Stimulated activated memory B cell treated with anti-CD40 and anti-IgM and Interleukin-4, amounts not matched to agents 10 μg/mL and 1 μg/mL and 100 μg/mL, for 72 hours (primary cell): ENCODE results near the gene ASPN.

ENCODE experiments used
- ATAC-seq: fragments of 150-1000 bp; cut with Tn5 transposase; 2 replicates; pipeline ENCODE4 v1.10.0; 2021
- H3K27ac Mint-ChIP-seq: one replicate; pipeline ENCODE4 v1.8.0; 2022; ENCODE audit warnings: mild to moderate bottlenecking, mixed read lengths
- H3K27me3 Mint-ChIP-seq: one replicate; pipeline ENCODE4 v1.8.0; 2022; ENCODE audit warnings: mixed read lengths
- H3K36me3 Mint-ChIP-seq: one replicate; pipeline ENCODE4 v1.8.0; 2022; ENCODE audit warnings: mixed read lengths
- H3K4me1 Mint-ChIP-seq: one replicate; pipeline ENCODE4 v1.8.0; 2022; ENCODE audit warnings: mixed read lengths
- H3K4me3 Mint-ChIP-seq: one replicate; pipeline ENCODE4 v1.8.0; 2022; ENCODE audit warnings: mild to moderate bottlenecking, moderate library complexity, mixed read lengths
- H3K9me3 Mint-ChIP-seq: one replicate; pipeline ENCODE4 v1.8.0; 2022; ENCODE audit warnings: mixed read lengths

Gene ASPN

GRCh38 chr9:92492781-92493401 lies 10.6 kb upstream of the ASPN start:
- Mint-ChIP-seq H3K4me1 (no peaks in the 10 kb centered on the region), H3K9me3 (no peaks in the 10 kb centered on the region), H3K27ac (no peak overlapping the region), H3K4me3 (no peak overlapping the region), H3K27me3 (no peaks in the 10 kb centered on the region), H3K36me3 (no peaks in the 10 kb centered on the region)
- no peak for ATAC-seq

GRCh38 chr9:92488681-92489550 lies 6.6 kb upstream of the ASPN start:
- Mint-ChIP-seq H3K27ac (no peak overlapping the region), H3K4me1 (no peaks in the 10 kb centered on the region), H3K4me3 (no peak overlapping the region), H3K36me3 (no peaks in the 10 kb centered on the region), H3K27me3 (no peaks in the 10 kb centered on the region), H3K9me3 (no peaks in the 10 kb centered on the region)
- no peak for ATAC-seq

GRCh38 chr9:92486371-92486770 lies 4.1 kb upstream of the ASPN start:
- Mint-ChIP-seq H3K4me3 (no peak overlapping the region), H3K36me3 (no peaks in the 10 kb centered on the region), H3K27ac (no peak overlapping the region), H3K4me1 (peaks cover 2% of the 10 kb centered on the region), H3K27me3 (no peaks in the 10 kb centered on the region), H3K9me3 (no peaks in the 10 kb centered on the region)
- ATAC-seq: no peak

- H3K27me3 Mint-ChIP-seq: no peaks in the 10 kb centered on the region
- H3K4me1 Mint-ChIP-seq: peaks cover 8% of the 10 kb centered on the region
- no peak for ATAC-seq
- H3K27ac Mint-ChIP-seq: no peak overlapping the region
- H3K36me3 Mint-ChIP-seq: no peaks in the 10 kb centered on the region
- H3K4me3 Mint-ChIP-seq: no peak overlapping the region
- no peaks in the 10 kb centered on the region for H3K9me3 Mint-ChIP-seq
Measured at GRCh38 chr9:92484563-92484962, 2.3 kb upstream of the ASPN start.

GRCh38 chr9:92483627-92484545 lies 1.6 kb upstream of the ASPN start:
- ATAC-seq: no peak
- Mint-ChIP-seq H3K9me3 (no peaks in the 10 kb centered on the region), H3K36me3 (no peaks in the 10 kb centered on the region), H3K27ac (no peak overlapping the region), H3K4me1 (peaks cover 8% of the 10 kb centered on the region), H3K4me3 (no peak overlapping the region), H3K27me3 (no peaks in the 10 kb centered on the region)

GRCh38 chr9:92482805-92483204 lies 499 bp upstream of the ASPN start:
- H3K9me3 Mint-ChIP-seq: no peaks in the 10 kb centered on the region
- no peaks in the 10 kb centered on the region for H3K27me3 Mint-ChIP-seq
- H3K27ac Mint-ChIP-seq: no peak overlapping the region
- no peak for ATAC-seq
- peaks cover 8% of the 10 kb centered on the region for H3K4me1 Mint-ChIP-seq
- H3K36me3 Mint-ChIP-seq: no peaks in the 10 kb centered on the region
- no peak overlapping the region for H3K4me3 Mint-ChIP-seq

GRCh38 chr9:92480986-92481633 lies 1.2 kb downstream of the ASPN start:
- Mint-ChIP-seq H3K4me1 (peaks cover 13% of the 10 kb centered on the region), H3K36me3 (no peaks in the 10 kb centered on the region), H3K9me3 (no peaks in the 10 kb centered on the region), H3K4me3 (no peak overlapping the region), H3K27me3 (no peaks in the 10 kb centered on the region), H3K27ac (no peak overlapping the region)
- no peak for ATAC-seq

GRCh38 chr9:92480291-92480771 lies 2.0 kb downstream of the ASPN start:
- Mint-ChIP-seq H3K4me3 (no peak overlapping the region), H3K36me3 (no peaks in the 10 kb centered on the region), H3K27ac (no peak overlapping the region), H3K9me3 (no peaks in the 10 kb centered on the region), H3K4me1 (peaks cover 13% of the 10 kb centered on the region), H3K27me3 (no peaks in the 10 kb centered on the region)
- ATAC-seq: no peak

- H3K4me1 Mint-ChIP-seq: peaks cover 13% of the 10 kb centered on the region
- no peak for ATAC-seq
- H3K36me3 Mint-ChIP-seq: no peaks in the 10 kb centered on the region
- no peak overlapping the region for H3K27ac Mint-ChIP-seq
- H3K4me3 Mint-ChIP-seq: no peak overlapping the region
- no peaks in the 10 kb centered on the region for H3K27me3 Mint-ChIP-seq
- H3K9me3 Mint-ChIP-seq: no peaks in the 10 kb centered on the region
Measured at GRCh38 chr9:92479346-92479745, 3.0 kb downstream of the ASPN start.

GRCh38 chr9:92478783-92479182 lies 3.5 kb downstream of the ASPN start:
- ATAC-seq: no peak
- Mint-ChIP-seq H3K4me3 (no peak overlapping the region), H3K27me3 (no peaks in the 10 kb centered on the region), H3K4me1 (peaks cover 13% of the 10 kb centered on the region), H3K36me3 (no peaks in the 10 kb centered on the region), H3K9me3 (no peaks in the 10 kb centered on the region), H3K27ac (no peak overlapping the region)

- Mint-ChIP-seq H3K27me3 (no peaks in the 10 kb centered on the region), H3K27ac (no peak overlapping the region), H3K4me3 (no peak overlapping the region), H3K36me3 (no peaks in the 10 kb centered on the region), H3K4me1 (peaks cover 13% of the 10 kb centered on the region), H3K9me3 (no peaks in the 10 kb centered on the region)
- peak; percentile 74 for ATAC-seq
Measured at GRCh38 chr9:92476962-92477361, 5.3 kb downstream of the ASPN start.

GRCh38 chr9:92474587-92474986 lies 7.7 kb downstream of the ASPN start:
- H3K4me1 Mint-ChIP-seq: peaks cover 5% of the 10 kb centered on the region
- H3K36me3 Mint-ChIP-seq: no peaks in the 10 kb centered on the region
- H3K27me3 Mint-ChIP-seq: no peaks in the 10 kb centered on the region
- H3K4me3 Mint-ChIP-seq: no peak overlapping the region
- no peak for ATAC-seq
- H3K27ac Mint-ChIP-seq: no peak overlapping the region
- no peaks in the 10 kb centered on the region for H3K9me3 Mint-ChIP-seq

GRCh38 chr9:92468206-92468605 lies 14.1 kb downstream of the ASPN start:
- H3K4me1 Mint-ChIP-seq: no peaks in the 10 kb centered on the region
- H3K4me3 Mint-ChIP-seq: no peak overlapping the region
- no peak overlapping the region for H3K27ac Mint-ChIP-seq
- no peak for ATAC-seq
- H3K9me3 Mint-ChIP-seq: no peaks in the 10 kb centered on the region
- H3K36me3 Mint-ChIP-seq: no peaks in the 10 kb centered on the region
- H3K27me3 Mint-ChIP-seq: no peaks in the 10 kb centered on the region

GRCh38 chr9:92467511-92467910 lies 14.8 kb downstream of the ASPN start:
- H3K36me3 Mint-ChIP-seq: no peaks in the 10 kb centered on the region
- no peak for ATAC-seq
- no peaks in the 10 kb centered on the region for H3K9me3 Mint-ChIP-seq

GRCh38 chr9:92467041-92467440 lies 15.3 kb downstream of the ASPN start:
- no peak overlapping the region for H3K4me3 Mint-ChIP-seq
- H3K36me3 Mint-ChIP-seq: no peaks in the 10 kb centered on the region
- no peak for ATAC-seq
- H3K9me3 Mint-ChIP-seq: no peaks in the 10 kb centered on the region
- no peaks in the 10 kb centered on the region for H3K4me1 Mint-ChIP-seq
- H3K27me3 Mint-ChIP-seq: no peaks in the 10 kb centered on the region
- no peak overlapping the region for H3K27ac Mint-ChIP-seq

More at GRCh38 chr9:92467511-92467910, 14.8 kb downstream of the ASPN start:
- Mint-ChIP-seq H3K27ac (no peak overlapping the region), H3K4me1 (no peaks in the 10 kb centered on the region), H3K27me3 (no peaks in the 10 kb centered on the region), H3K4me3 (no peak overlapping the region)
